ENCODE results near the gene CTDSPL2. TPM values are rescaled to one million over a fixed set of nuclear protein-coding genes. Genes with fewer than 3 reads are reported as not detected.

The CTDSPL2 gene
- total RNA-seq, 1 experiment from 2014 or later: 98.0 TPM

- no TSS peak for BruUV-seq (replicated peaks)
- Histone ChIP-seq H3K9me3 (ENCODE audit: low read length) (no peaks in the 10 kb centered on the region), H3K4me2 (ENCODE audit: low read length) (no peak overlapping the region), H2AFZ (ENCODE audit: low read length) (no peak overlapping the region), H3F3A (ENCODE audit: low read length, unreplicated experiment) (peaks cover 5% of the 10 kb centered on the region), H3K36me3 (ENCODE audit: low read depth, low read length) (peaks cover 26% of the 10 kb centered on the region), H3K9ac (ENCODE audit: low read length) (no peak overlapping the region), H3K9me2 (replicated peaks; ENCODE audit: low read length) (no peaks in the 10 kb centered on the region), H3K4me1 (ENCODE audit: insufficient read depth, low read length) (no peaks in the 10 kb centered on the region), H4K20me1 (ENCODE audit: low read length) (no peaks in the 10 kb centered on the region), H3K4me3 (ENCODE audit: low read length) (no peak overlapping the region), H3K79me2 (ENCODE audit: low read length) (no peaks in the 10 kb centered on the region), H3K27me3 (ENCODE audit: low read length) (no peaks in the 10 kb centered on the region), H3K27ac (ENCODE audit: low read length) (no peak overlapping the region)
- ChIA-PET POLR2A (ENCODE audit: unreplicated experiment) (no interaction called here), CTCF (no interaction called here)
- intact Hi-C loops (cut with micrococcal nuclease): no loop called here
- TF ChIP-seq CTCF (conservative IDR thresholded peaks at IDR 0.05; ENCODE audit: low read depth, low read length) (no peak), EZH2 (IDR thresholded peaks at IDR 0.05; ENCODE audit: low read length, unreplicated experiment) (no peak), EZH2phosphoT487 (IDR thresholded peaks at IDR 0.05; ENCODE audit: borderline replicate concordance, low read length) (no peak)
- DNase-seq (no peak), ATAC-seq (no peak)
Measured at GRCh38 chr15:44569316-44569715, 141.9 kb downstream of the CTDSPL2 start.

- intact Hi-C loops (cut with micrococcal nuclease): no loop called here
- H3K9ac ChIP-seq (ENCODE audit: low read length): no peak overlapping the region
- ATAC-seq (no peak), DNase-seq (no peak)
- no peaks in the 10 kb centered on the region for H3K4me1 ChIP-seq (ENCODE audit: insufficient read depth, low read length)
- peaks cover 15% of the 10 kb centered on the region for H3K36me3 ChIP-seq (ENCODE audit: low read depth, low read length)
- H3K4me3 ChIP-seq (ENCODE audit: low read length): no peak overlapping the region
- H3K27me3 ChIP-seq (ENCODE audit: low read length): no peaks in the 10 kb centered on the region
- H3K4me2 ChIP-seq (ENCODE audit: low read length): no peak overlapping the region
- no peaks in the 10 kb centered on the region for H3K9me2 ChIP-seq (replicated peaks; ENCODE audit: low read length)
- TF ChIP-seq CTCF (conservative IDR thresholded peaks at IDR 0.05; ENCODE audit: low read depth, low read length): no peak
- TF ChIP-seq EZH2 (IDR thresholded peaks at IDR 0.05; ENCODE audit: low read length, unreplicated experiment): no peak
- no peak for TF ChIP-seq EZH2phosphoT487 (IDR thresholded peaks at IDR 0.05; ENCODE audit: borderline replicate concordance, low read length)
- H3F3A ChIP-seq (ENCODE audit: low read length, unreplicated experiment): peaks cover 5% of the 10 kb centered on the region
- H3K27ac ChIP-seq (ENCODE audit: low read length): no peak overlapping the region
- no peaks in the 10 kb centered on the region for H3K79me2 ChIP-seq (ENCODE audit: low read length)
- BruUV-seq (replicated peaks): no TSS peak
- ChIA-PET CTCF (no interaction called here), POLR2A (ENCODE audit: unreplicated experiment) (no interaction called here)
- H4K20me1 ChIP-seq (ENCODE audit: low read length): no peaks in the 10 kb centered on the region
- no peak overlapping the region for H2AFZ ChIP-seq (ENCODE audit: low read length)
- no peaks in the 10 kb centered on the region for H3K9me3 ChIP-seq (ENCODE audit: low read length)
Measured at GRCh38 chr15:44570361-44570760, 142.9 kb downstream of the CTDSPL2 start.

- Histone ChIP-seq H4K20me1 (ENCODE audit: low read length) (no peaks in the 10 kb centered on the region), H3K4me2 (ENCODE audit: low read length) (no peak overlapping the region), H3K9me3 (ENCODE audit: low read length) (no peaks in the 10 kb centered on the region), H3F3A (ENCODE audit: low read length, unreplicated experiment) (no peaks in the 10 kb centered on the region), H3K27me3 (ENCODE audit: low read length) (no peaks in the 10 kb centered on the region), H3K4me1 (ENCODE audit: insufficient read depth, low read length) (no peaks in the 10 kb centered on the region), H3K79me2 (ENCODE audit: low read length) (no peaks in the 10 kb centered on the region), H3K9ac (ENCODE audit: low read length) (no peak overlapping the region), H3K9me2 (replicated peaks; ENCODE audit: low read length) (no peaks in the 10 kb centered on the region), H2AFZ (ENCODE audit: low read length) (no peak overlapping the region), H3K27ac (ENCODE audit: low read length) (no peak overlapping the region), H3K4me3 (ENCODE audit: low read length) (no peak overlapping the region), H3K36me3 (ENCODE audit: low read depth, low read length) (peaks cover 3% of the 10 kb centered on the region; the same call in 1 of the 2 replicates)
- ChIA-PET CTCF (no interaction called here), POLR2A (ENCODE audit: unreplicated experiment) (no interaction called here)
- DNase-seq (no peak), ATAC-seq (no peak)
- TF ChIP-seq CTCF (conservative IDR thresholded peaks at IDR 0.05; ENCODE audit: low read depth, low read length) (no peak), EZH2 (IDR thresholded peaks at IDR 0.05; ENCODE audit: low read length, unreplicated experiment) (no peak), EZH2phosphoT487 (IDR thresholded peaks at IDR 0.05; ENCODE audit: borderline replicate concordance, low read length) (no peak)
- intact Hi-C loops (cut with micrococcal nuclease): no loop called here
- no TSS peak for BruUV-seq (replicated peaks)
Measured at GRCh38 chr15:44573386-44573785, 146.0 kb downstream of the CTDSPL2 start.
